Astrocyte of the hippocampus (primary cell): Measurements from ENCODE around the gene VIT.
A peak's percentile ranks its signal among the peaks of the same experiment; 100 is the strongest.

ENCODE experiments used
- DNase-seq: peaks from one replicate; pipeline ENCODE4 v3.0.0; 2011; ENCODE audit warnings: low read depth, low spot score

Gene VIT, protein sequence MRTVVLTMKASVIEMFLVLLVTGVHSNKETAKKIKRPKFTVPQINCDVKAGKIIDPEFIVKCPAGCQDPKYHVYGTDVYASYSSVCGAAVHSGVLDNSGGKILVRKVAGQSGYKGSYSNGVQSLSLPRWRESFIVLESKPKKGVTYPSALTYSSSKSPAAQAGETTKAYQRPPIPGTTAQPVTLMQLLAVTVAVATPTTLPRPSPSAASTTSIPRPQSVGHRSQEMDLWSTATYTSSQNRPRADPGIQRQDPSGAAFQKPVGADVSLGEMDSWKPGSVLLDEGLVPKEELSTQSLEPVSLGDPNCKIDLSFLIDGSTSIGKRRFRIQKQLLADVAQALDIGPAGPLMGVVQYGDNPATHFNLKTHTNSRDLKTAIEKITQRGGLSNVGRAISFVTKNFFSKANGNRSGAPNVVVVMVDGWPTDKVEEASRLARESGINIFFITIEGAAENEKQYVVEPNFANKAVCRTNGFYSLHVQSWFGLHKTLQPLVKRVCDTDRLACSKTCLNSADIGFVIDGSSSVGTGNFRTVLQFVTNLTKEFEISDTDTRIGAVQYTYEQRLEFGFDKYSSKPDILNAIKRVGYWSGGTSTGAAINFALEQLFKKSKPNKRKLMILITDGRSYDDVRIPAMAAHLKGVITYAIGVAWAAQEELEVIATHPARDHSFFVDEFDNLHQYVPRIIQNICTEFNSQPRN

GRCh38 chr2:36696533-36696932 is at the start of gene VIT:
Gene VIT (plus strand): TSS chr2:36696707. CDS start chr2:36716371, 19,664 bp downstream.
- no peak for DNase-seq

DNA sequence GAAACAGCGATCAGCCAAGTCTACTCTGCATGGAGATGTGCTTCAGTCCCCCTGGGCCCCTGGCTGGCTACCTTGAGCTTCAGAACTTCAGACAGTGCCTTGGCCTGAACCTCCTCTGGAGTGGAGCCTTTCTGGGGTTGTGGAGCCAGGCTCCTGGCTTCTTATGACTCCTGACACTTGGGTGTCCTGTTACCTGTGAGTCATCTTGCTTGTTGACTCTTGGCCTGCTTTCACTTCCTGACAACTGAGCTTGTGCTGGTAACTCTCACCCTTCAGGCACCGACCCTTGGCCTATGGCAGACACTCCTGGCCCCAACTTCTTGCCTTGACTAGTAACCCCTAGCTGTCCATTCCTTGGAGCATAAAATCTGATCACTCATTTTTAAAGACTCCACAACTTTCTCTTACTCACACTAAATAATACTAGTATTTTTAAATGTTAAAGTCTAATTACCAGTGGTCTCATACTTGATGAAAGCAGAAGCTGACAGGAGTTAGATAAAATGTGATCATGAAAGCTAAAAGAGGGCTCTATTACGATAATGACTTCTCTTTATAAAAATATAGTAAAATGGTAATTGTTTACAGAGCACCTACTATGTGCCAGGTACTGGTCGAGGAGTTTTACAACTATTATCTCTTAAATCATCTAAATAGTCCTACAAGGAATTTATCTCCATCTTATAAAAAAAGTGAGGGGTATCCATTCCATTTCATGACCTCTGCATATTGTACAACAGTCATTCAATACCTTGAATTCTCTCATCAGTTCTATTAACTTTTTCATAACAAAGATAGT is 46.3 kb upstream of the VIT start:
- DNase-seq, result peak; percentile 35

DNA sequence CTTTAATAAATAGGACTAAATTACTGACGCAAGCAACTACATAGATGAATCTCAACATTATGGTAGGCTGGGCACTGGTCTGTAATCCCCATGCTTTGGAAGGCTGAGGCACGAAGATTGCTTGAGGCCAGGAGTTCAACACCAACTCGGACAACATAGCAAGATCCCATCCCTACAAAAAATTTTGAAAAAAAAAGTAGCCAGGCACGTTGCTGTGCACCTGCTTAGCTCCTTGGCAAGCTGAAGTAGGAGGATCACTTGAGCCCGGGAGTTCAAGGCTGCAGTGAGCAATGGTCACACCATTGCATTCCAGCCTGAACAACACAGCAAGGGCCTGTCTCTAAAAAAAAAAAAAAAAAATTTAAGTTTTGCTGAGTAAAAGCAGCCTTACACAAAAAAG is 43.4 kb upstream of the VIT start:
- no peak for DNase-seq

GRCh38 chr2:36653967-36654694 is 42.4 kb upstream of the VIT start:
- no peak for DNase-seq

- peak; percentile 94 for DNase-seq
Observed at GRCh38 chr2:36655453-36655852, 41.1 kb upstream of the VIT start.

DNA sequence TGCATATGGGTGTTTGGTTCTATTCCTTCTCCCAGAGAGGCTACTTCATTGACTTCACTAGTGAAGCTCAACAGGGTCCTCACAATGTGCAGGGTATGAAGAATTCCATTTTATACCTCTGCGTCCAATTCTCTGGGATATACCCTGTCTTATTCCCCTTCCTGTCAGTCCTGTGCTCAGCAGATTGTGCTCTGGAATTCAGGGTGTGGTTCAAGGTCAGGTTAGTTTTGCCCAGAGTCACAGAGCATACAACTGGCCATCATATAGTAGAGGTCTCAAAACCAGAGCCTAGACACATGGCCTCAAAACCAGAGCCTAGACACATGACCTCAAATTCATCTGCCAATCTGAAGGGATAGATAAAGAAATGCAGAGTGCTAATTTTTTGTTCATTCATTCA is 38.8 kb upstream of the VIT start:
- no peak for DNase-seq

GRCh38 chr2:36658277-36658748 is 38.2 kb upstream of the VIT start:
- no peak for DNase-seq

DNA sequence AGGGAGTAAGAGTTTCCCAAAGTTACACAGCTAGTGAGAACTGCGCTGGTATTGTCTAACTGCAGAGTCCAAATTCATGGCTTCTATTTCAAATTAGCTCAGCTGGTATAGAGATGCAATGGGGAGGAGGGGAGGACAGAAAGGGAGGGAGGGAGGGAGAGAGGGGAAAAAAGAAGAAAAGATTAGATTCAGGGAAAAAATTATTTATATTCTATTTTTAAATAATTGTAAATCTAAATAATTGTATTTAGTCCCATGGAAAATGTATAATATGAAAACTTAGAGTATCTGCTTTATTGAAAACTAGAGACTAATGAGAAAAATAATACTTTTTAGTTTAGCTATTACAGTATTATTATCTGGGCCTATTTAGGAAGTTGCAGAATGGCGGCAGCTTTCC is 37.3 kb upstream of the VIT start:
- DNase-seq, result no peak

GRCh38 chr2:36659872-36660312 is 36.6 kb upstream of the VIT start:
- DNase-seq, result peak; percentile 44

DNA sequence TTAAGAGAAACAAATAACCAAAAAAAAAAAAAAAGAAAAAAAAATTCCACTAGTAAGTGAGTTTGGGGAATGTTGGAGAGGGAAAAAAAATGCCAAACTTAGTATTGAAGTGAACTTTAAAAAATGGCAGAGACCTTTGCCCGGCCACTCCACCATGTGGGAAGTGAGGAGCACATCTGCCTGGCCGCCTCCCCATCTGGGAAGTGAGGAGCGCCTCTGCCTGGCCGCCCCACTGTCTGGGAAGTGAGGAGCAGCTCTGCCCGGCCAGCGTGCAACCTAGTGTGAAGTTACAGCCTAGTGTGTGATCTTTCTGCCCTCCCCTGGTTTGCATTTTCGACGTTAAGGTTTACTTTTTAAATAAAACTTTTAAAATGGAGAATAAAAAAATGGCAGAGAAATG is 33.9 kb upstream of the VIT start:
- DNase-seq, result no peak

- DNase-seq, result no peak
Observed at GRCh38 chr2:36663295-36663694, 33.2 kb upstream of the VIT start.

DNA sequence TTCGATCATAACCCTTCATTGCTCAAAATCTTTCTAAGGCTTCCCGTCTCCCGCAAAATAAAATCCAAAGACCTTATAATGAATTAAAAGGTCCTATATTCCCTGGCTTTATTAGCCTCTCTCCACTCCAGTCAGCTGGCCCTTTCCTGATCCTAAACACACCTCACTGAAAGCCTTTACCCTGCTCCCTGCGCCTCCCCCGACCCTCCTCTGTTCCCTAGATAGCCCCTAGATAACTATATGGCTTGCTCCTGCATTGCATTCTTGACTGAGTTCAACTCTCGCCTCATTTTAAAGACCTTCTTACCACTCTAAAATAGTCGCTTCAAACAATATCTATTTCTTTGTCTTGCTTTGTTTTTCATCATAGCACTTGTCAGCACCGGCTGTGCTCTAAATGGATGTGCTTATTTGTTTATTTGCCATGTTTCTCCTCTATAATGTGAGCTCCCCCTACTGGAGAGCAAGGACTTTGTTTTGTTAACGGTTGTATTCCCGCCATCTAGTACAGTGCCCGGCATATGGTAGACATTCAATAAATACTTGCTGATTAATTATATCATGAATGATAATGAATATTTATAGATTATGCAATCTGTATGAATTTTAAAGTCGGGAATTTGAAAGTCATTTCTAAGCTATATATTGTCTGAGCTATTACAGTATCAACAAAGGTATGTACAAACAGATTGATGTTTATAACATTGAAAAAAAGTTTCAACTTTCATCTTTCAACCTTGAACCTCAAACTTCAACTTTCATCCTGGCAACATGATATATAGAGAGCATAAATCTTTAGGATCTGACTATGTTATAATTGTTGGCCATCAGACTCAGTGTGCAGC is 32.4 kb upstream of the VIT start:
- peak; percentile 84 for DNase-seq

DNA sequence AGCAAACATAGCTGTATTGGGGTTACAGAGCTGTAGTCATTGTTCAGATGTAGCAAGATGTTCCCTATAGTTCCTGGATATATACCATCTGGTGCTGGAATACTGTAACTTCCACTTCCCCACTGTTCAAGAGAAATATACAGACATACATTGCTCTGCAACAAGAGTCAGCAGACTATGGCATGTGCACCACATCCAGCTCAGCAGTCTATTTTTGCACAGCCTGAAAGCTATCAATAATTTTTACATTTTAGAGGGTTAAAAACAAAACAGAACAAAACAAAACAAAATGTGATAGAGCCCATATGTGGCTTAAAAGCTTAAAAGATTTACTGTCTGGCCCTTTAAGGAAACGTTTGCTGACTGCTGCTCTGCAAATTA is 31.8 kb upstream of the VIT start:
- DNase-seq, result no peak

DNA sequence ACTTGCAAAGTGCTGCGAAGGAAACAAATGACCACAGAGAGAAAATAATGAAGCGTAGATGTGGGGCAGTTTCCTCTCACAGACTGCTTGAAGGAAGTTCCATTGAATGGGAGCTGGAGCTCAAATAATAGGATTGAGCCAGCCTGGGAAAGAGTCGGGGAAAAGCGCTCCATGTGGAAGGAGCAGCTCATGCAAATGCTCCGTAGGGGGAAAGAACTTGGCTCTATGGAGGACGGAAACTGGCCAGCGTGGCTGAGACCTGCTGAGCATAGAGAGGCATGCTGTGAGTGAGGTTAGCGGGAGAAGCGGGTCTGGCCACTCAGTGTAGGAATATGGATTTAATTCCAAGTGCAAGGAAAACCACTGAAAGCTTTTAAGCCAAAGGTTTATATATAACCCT is 28.6 kb upstream of the VIT start:
- DNase-seq, result no peak

GRCh38 chr2:36670881-36671595 is 25.5 kb upstream of the VIT start:
- peak; percentile 37 for DNase-seq

GRCh38 chr2:36671731-36672130 is 24.8 kb upstream of the VIT start:
- no peak for DNase-seq

DNA sequence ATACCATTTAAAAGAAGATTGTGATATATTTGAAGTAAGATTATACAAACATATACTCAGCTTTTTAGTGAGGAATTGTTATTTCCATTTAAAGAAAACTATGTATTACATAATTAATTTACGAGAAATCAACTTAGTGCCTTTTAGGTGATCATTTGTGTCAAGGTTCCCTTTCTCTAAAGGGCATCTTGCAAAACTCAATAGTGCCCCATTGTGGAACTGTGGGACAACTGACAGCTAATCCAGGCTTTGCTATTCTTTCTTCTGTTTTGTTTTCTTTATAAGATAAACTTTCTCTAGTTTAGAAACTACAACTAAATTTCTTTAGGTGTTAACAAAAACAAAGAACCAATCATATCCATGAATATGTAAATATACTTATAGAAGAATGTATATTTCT is 24.3 kb upstream of the VIT start:
- peak; percentile 63 for DNase-seq

DNA sequence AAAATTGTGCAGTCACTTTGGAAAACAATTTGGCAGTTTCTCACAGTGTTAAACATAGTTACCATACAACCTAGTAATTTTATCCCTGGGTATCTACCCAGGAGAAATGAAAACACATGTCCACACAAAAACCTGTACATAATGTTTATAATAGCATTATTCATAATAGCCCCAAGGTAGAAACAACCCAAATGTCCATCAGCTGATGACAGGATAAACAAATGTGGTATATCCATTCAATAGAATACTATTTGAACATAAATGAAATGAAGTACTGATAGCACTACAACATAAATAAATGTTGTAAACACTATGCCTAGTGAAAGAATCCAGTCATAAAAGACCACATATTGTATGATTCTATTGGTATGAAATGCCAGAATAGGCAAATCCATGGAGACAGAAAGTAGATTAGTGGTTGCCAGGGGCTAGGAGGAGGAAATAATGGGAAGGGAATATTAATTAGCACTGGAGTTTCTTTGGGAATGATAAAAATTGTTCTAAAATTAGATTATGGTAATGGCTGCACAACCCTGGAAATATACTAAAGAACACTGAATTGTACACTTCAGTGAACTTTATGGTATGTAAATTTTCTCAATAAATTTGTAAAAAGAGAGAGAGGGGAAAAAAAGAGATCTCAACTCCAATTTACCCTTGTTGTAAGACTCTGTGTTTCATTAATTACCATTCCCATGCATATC is 20.8 kb upstream of the VIT start:
- DNase-seq, result no peak

DNA sequence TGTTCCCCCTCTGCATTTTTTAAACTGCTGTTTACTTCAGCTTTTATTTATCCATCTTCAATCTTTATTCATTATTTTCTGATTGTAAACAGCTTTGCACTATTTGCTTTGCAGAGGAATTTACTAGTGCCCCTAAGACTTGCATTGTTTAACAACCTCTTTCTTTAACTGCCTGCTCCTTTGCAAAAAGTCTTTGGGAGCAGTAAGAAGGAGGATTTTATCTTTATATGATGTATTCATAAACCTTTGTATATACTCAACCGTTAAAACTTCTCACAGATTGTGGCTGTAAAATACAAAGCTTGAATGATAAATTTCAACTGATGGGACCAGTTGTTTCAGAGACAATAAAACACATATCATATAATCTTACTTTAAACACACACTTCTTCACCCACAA is 20.1 kb upstream of the VIT start:
- no peak for DNase-seq
